HG02981 (cell line): ENCODE data around the gene DUSP28.
"Not testable (repeated sequence)": the region's sequence is repeated elsewhere in the genome, so short reads cannot be mapped to it uniquely, and the experiment has no call there.

Experiments
- ATAC-seq: cut with Tn5 transposase; IDR thresholded peaks from one replicate; pipeline ENCODE4 v1.9.1; 2021; ENCODE audit warnings: mild to moderate bottlenecking, moderate library complexity; ENCODE audit not compliant: unreplicated experiment

The DUSP28 gene

GRCh38 chr2:240526521-240526920, 33.6 kb upstream of the DUSP28 start:
- no peak for ATAC-seq

- no peak for ATAC-seq
These were observed 32.9 kb upstream of the DUSP28 start for GRCh38 chr2:240527153-240527750.

GRCh38 chr2:240528406-240529040, 31.6 kb upstream of the DUSP28 start:
- ATAC-seq: no peak

GRCh38 chr2:240529344-240529999, 30.7 kb upstream of the DUSP28 start:
- no peak for ATAC-seq

GRCh38 chr2:240530181-240530580, 30.0 kb upstream of the DUSP28 start:
- no peak for ATAC-seq

- ATAC-seq: no peak
These were observed 29.1 kb upstream of the DUSP28 start for GRCh38 chr2:240531038-240531437.

GRCh38 chr2:240532031-240532775, 28.0 kb upstream of the DUSP28 start:
- no peak for ATAC-seq

- no peak for ATAC-seq
These were observed 22.0 kb upstream of the DUSP28 start for GRCh38 chr2:240538031-240538780.

GRCh38 chr2:240539101-240539500, 21.1 kb upstream of the DUSP28 start:
- ATAC-seq: not testable (repeated sequence)

GRCh38 chr2:240539906-240540305, 20.3 kb upstream of the DUSP28 start:
- ATAC-seq: no peak

- ATAC-seq: no peak
These were observed 8.9 kb upstream of the DUSP28 start for GRCh38 chr2:240551288-240551687.

GRCh38 chr2:240551811-240552210, 8.3 kb upstream of the DUSP28 start:
- no peak for ATAC-seq

- ATAC-seq: no peak
These were observed 6.1 kb upstream of the DUSP28 start for GRCh38 chr2:240553956-240554480.

- ATAC-seq: no peak
These were observed 5.2 kb upstream of the DUSP28 start for GRCh38 chr2:240554767-240555493.

- ATAC-seq: no peak
These were observed 4.5 kb upstream of the DUSP28 start for GRCh38 chr2:240555541-240556250.

GRCh38 chr2:240556553-240557100, 3.5 kb upstream of the DUSP28 start:
- ATAC-seq: no peak

GRCh38 chr2:240557101-240557751, 2.9 kb upstream of the DUSP28 start:
- ATAC-seq: no peak

GRCh38 chr2:240557808-240558207, 2.3 kb upstream of the DUSP28 start, which contains the start of gene ANKMY1:
Gene ANKMY1 (minus strand): TSS chr2:240557988. CDS start chr2:240557335, 653 bp downstream.
- ATAC-seq: no peak
